Germinal center (tissue), 1 donor: ENCODE data around the gene ITIH3.

Experiments used
- DNase-seq: peaks from one replicate; pipeline ENCODE4 v3.0.0; 2012; ENCODE audit warnings: mixed read lengths, low spot score

Gene ITIH3

GRCh38 chr3:52845157-52845556 is 50.6 kb downstream of the ITIH3 start:
- DNase-seq = no peak

- DNase-seq = peak; percentile 36
Observed at GRCh38 chr3:52845691-52846431, 51.3 kb downstream of the ITIH3 start.

GRCh38 chr3:52846432-52846965 is 51.9 kb downstream of the ITIH3 start:
- no peak for DNase-seq

GRCh38 chr3:52847241-52847640 is 52.6 kb downstream of the ITIH3 start:
- DNase-seq = no peak

- no peak for DNase-seq
Observed at GRCh38 chr3:52847726-52848125, 53.1 kb downstream of the ITIH3 start.

GRCh38 chr3:52848617-52849016 is 54.0 kb downstream of the ITIH3 start:
- DNase-seq = no peak

GRCh38 chr3:52849656-52850055 is 55.1 kb downstream of the ITIH3 start:
- no peak for DNase-seq

GRCh38 chr3:52851348-52851747 is 56.8 kb downstream of the ITIH3 start:
- peak; percentile 52 for DNase-seq

- DNase-seq = no peak
Observed at GRCh38 chr3:52852419-52852818, 57.8 kb downstream of the ITIH3 start.

GRCh38 chr3:52854013-52854412 is 59.4 kb downstream of the ITIH3 start:
- DNase-seq = no peak

- DNase-seq = no peak
Observed at GRCh38 chr3:52856666-52857065, 62.1 kb downstream of the ITIH3 start.

GRCh38 chr3:52857133-52857532 is 62.5 kb downstream of the ITIH3 start:
- DNase-seq = no peak

- DNase-seq = no peak
Observed at GRCh38 chr3:52857864-52858263, 63.3 kb downstream of the ITIH3 start.
